CD4-positive, alpha-beta T cell treated with Interleukin-21 for 1 hour (primary cell): Measurements from ENCODE around the gene HCN1.
"Not testable (repeated sequence)": the region's sequence is repeated elsewhere in the genome, so short reads cannot be mapped to it uniquely, and the experiment has no call there.

Experiments used
- DNase-seq: peaks from one replicate; pipeline ENCODE4 v3.0.0-alpha.2; 2020

HCN1 gene

GRCh38 chr5:45414620-45415573 lies 281.3 kb downstream of the HCN1 start:
- no peak for DNase-seq

GRCh38 chr5:45411971-45412612 lies 284.1 kb downstream of the HCN1 start:
- DNase-seq, result no peak

GRCh38 chr5:45410304-45410995 lies 285.7 kb downstream of the HCN1 start:
- DNase-seq, result no peak

GRCh38 chr5:45408067-45408466 lies 288.1 kb downstream of the HCN1 start:
- no peak for DNase-seq

- DNase-seq, result no peak
These were observed 293.2 kb downstream of the HCN1 start for GRCh38 chr5:45402804-45403455.

GRCh38 chr5:45399041-45399440 lies 297.1 kb downstream of the HCN1 start:
- DNase-seq, result no peak

GRCh38 chr5:45385321-45386058 lies 310.7 kb downstream of the HCN1 start:
- DNase-seq, result no peak

DNA sequence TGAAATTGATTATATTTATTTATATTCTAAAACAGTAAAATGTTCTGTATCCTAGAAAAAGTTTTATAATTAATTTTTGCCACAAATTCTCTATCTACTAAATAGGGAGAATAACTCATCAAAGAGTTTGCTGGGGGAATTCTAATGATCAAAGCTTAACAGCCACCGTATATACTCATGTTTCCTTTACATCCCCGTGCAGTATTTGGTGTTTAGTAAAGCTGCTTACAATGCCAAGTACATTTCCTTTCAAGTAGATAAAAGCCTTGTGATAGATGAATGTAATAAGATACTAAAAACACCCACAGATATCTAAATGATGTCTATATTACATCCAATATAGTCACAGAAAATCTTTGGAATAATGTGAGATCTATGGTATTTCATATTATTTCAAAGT lies 312.2 kb downstream of the HCN1 start:
- no peak for DNase-seq

GRCh38 chr5:45382583-45382982 lies 313.6 kb downstream of the HCN1 start:
- DNase-seq, result no peak

DNA sequence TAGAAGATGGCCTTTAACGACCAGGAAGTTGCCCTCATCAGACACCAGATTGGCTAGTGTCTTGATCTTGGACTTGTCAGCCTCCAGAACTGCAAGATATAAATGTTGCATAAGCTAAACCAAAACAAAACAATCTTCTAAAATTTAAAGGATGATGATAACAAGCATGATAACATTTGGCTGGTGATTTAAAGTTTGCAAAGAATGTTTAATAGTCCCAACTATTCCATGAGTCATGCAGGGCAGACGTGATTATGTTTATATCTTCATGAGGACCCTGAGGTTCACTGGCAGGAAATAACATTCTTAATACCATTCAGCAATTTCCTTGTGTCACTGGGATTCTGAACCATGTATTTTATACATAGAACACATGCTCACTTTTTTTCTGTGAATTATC lies 319.8 kb downstream of the HCN1 start:
- DNase-seq, result no peak

GRCh38 chr5:45372629-45373028 lies 323.6 kb downstream of the HCN1 start:
- no peak for DNase-seq

DNA sequence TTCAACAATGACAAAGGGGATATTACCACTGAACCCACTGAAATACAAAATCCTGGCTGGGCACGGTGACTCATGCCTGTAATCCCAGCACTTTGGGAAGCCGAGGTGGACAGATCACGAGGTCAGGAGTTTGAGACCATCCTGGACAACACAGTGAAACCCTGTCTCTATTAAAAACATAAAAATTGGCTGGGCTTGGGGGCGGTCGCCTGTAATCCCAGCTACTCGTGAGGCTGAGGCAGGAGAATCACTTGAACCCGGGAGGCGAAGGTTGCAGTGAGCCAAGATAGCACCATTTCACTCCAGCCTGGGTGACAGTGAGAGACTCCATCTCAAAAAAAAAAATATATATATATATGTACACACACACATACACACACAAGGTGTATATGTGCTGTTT lies 324.8 kb downstream of the HCN1 start:
- DNase-seq, result not testable (repeated sequence)

DNA sequence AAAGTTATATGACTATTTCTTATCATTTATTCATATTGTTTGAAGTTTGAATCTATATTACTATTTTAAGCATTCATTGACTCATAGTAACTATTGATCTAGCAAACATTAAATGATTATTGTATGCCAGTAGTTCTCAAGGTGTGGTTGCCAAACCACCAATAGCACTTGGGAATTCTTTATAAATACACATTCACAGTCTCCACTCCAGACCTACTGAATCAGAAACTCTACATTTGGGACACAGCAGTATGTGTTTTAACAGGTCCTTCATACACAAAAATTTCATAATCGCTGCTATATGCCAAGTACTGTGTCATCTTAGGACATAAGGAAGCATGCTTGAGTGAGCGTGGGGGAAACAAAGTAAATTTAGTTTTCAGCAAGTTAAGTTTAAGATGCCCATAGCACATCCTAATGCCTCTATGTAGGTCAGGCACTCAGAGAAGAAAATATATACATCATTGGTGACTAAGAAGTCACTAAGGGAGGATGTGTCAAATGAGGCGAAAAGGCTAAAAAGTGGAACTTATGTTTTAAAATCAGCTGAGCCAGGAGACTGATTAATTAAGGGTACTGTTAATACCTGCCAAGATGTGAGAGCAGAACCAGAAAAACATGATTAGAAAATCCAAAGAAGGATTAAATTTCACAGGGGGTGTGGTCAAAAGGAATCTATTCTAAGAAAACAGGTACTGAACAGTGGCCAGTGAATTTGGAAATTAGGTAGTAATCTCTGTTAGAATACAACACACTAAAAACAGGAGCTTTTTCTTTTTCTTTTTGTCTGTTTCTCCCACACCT lies 340.8 kb downstream of the HCN1 start:
- DNase-seq, result no peak

DNA sequence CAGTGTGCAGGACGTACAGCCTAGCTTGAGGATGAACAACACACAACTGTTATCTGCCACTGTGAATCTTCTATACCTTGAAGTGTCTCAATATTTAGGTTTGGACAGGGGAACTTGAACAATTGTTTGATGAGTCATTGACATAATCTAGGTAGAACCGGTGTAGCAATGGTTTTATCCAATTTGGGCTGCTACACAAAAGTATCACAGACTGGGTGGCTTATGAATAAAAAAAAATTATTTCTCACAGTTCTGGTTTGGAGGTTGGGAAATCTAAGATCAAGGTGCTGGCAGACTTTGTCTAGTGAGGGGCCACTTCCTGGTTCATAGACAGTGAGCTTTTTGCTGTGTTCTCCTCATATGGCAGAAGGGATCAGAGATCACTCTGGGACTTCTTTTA lies 359.7 kb downstream of the HCN1 start:
- no peak for DNase-seq

DNA sequence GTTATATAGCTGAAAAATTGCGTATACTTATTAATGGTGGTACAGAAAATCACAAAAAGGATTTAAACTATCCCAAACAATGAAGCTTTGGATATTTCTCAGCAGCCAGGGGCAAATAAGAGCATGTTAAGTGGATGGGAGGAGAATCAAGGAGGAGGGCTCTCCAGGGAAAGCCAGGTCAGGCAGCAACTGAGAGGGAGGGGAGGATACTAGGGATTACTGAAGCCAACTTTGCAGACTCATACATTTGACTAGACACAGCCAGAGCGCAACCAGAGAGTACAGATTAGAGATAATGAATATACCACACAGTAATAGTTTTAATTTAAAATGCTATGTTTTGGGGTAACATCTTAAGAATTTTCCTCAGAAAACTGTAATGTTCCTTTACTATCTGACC lies 360.2 kb downstream of the HCN1 start:
- no peak for DNase-seq

DNA sequence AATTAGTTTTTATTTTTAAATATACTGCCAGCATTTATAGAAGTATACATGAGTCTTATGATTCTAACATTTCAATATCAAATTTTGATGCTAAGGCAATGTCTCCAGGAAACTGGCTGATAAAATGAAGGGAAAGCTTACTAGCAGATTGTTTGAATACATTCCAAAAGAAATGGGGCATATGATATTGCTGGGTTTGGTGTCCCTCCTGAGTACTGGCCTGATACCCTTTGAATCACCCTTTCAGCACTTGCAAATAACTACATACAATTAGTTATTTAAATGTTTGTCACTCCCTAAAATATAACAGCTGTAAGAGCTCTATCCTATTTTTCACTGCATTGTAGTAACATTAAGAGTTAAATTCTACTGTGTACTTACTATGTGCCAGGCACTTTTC lies 360.8 kb downstream of the HCN1 start:
- no peak for DNase-seq

- DNase-seq, result no peak
These were observed 361.2 kb downstream of the HCN1 start for GRCh38 chr5:45334939-45335338.

- DNase-seq, result not testable (repeated sequence)
These were observed 383.6 kb downstream of the HCN1 start for GRCh38 chr5:45312627-45313026.

- DNase-seq, result no peak
These were observed 400.9 kb downstream of the HCN1 start for GRCh38 chr5:45295231-45295630.

- DNase-seq, result no peak
These were observed 407.4 kb downstream of the HCN1 start for GRCh38 chr5:45288746-45289145.

DNA sequence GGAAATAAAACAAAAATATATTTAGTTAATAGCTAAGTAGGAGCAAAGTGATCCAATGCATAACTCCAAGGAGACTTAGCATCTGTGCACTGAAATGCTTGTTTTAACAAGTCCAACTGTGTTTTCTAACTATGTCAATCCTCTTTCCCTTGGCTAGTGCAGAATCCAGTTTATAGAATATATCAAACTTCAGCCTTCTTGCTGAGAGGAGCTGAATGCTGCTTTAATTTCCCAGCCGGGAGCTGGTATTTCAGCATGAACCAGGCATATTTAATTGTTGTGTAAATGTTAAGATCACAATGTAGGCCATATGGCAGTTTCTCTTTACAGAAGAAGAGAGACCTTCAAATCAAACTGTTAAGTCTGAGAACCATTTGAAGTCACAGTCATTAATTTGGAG lies 411.7 kb downstream of the HCN1 start:
- DNase-seq, result no peak

- no peak for DNase-seq
These were observed 415.1 kb downstream of the HCN1 start for GRCh38 chr5:45281081-45281480.
